TTC549 (cell line): ENCODE results near the gene CCDC15.

ENCODE experiments used
- FAIRE-seq: peaks from 2 replicates; lab custom pipeline; 2012; peaks lifted over from hg19 to GRCh38; lab: Jason Lieb, UNC

The CCDC15 gene

DNA sequence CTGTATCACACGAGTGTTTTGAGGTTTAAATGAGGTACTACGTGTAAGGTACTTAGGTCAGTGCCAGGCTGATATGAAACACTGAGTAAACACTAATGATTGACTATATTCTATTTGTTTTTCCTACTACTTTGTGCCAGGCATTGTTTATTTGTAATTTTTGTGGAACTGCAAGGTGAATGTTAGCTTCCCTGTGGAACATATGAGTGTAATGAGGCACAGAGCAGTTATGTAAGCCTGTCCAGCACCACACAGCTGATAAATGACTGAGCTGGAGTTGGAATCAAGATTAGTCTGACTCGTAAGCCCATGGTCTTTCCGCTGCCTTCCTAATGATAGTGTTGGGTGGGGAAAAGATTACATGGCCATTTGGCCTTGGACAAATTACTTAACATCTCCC, 115.0 kb downstream of the CCDC15 start:
- FAIRE-seq, result no peak

DNA sequence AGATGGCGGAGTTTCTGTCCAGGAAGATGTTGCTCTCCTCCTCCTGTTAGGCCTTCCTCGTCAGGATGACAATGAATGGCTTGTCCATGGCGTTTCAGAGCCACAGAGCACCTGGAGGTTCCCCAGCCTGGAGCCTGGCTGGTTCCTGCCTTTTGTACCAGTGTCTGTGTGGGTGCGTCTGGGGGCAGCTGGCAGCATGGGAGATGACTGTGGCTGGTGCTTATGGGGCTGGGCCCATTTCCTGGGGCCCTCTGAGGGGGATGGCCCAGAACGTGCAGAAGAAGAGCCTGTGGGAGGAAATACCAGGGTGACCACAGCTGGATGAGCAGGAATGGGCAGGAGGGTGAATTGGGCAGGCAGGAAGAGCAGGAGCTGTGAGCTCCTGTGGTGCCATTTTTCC, 115.8 kb downstream of the CCDC15 start:
- no peak for FAIRE-seq

DNA sequence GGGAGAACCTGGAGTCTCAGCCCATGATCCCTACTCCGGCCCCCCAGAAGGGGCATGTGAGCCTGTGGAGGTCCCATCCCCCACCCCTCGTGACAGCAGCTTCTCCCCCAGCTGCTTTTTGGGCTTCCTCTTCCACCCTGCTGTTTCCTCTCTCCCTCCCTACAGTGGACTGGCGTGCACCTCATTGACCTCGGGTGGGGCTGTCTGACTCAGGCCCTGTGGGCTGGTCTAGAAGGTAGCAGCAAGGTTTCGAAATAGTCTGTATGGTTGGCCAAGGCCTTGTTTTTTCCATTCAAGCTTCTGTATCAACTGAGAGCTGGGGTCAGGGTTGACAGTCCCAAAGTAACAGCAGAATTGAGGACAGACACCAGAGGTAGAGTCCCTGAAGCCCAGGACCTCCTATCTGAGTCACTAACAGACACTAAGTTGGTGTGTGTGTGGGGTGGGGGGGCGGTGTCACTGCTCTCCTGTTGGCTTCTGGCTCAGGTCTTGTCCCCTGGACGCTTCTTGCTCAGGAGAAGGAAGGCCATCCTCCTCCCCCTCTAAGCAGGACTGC, 116.8 kb downstream of the CCDC15 start:
- FAIRE-seq, result no peak

DNA sequence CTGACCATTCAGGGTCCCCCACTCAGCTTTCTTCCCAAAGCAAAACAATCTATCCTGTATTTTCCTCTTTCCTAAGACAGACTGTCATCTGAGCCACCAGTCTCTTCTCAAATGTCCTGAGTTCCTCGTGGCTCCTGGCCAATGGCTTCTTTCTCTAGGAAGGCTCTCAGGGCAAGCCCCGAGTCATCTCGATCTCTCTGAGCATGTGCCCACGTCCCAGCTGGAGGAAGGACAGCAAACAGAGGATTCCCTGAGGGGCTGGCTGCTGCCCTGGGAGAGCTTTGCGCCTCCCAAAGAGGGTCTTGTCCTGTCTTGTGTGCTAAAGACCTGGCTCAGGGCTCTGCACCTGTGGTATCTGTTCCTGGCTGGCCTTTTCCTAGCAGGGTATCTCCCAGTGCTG, 117.4 kb downstream of the CCDC15 start:
- FAIRE-seq, result no peak

DNA sequence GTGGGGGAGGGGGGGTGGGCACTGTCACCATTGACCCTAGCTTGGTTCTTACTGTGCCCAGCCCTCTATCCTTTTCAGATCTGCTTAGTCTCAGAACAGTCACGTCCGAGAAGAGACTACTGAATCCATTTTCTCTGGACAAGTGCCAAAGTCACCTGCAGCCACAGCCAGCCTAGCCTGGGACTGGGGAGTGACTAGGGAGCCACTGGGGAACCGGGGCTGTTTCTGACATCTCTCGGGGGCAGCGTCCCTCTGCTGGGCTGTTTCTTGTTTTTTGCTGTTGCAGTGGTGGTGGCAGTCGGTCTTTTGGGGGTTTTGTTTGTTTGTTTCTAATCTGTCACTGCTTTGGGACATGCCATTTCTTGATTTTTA, 117.8 kb downstream of the CCDC15 start:
- no peak for FAIRE-seq

DNA sequence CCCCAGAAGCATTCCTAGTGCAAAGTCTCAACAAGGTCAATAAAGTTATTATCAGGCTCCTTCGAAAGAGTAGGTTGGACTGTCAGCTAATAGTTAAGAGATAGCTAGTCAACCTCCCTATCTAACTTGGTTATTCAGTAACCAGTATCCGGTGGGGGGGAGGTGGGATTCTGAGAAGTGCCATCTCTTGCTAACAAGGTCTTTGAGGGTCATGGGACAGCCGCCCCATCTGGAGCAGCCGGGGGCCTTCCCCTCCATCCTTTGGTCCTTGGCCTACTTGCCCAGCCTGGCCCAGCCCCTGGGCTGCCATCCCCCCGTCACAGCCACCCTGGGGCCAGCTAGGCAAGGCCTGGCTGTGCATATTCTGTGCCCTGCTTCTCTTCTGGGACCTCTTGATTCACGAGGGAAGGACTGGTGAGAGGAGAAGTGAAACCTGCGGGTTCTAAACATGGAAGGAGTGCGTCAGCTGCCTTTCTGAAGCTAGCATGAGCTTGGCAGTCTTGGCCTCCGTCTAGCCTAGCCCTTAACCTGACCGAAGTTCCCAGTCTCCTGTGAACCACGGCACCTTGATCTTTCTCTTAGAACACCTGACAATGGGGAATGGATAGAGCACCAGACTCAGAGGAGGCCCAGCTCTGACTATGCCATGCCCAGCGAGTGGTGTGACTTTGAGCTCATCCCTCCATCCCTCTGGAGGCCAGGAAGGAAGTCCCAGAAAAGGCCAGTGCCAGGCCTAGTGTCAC, 118.4 kb downstream of the CCDC15 start:
- no peak for FAIRE-seq

DNA sequence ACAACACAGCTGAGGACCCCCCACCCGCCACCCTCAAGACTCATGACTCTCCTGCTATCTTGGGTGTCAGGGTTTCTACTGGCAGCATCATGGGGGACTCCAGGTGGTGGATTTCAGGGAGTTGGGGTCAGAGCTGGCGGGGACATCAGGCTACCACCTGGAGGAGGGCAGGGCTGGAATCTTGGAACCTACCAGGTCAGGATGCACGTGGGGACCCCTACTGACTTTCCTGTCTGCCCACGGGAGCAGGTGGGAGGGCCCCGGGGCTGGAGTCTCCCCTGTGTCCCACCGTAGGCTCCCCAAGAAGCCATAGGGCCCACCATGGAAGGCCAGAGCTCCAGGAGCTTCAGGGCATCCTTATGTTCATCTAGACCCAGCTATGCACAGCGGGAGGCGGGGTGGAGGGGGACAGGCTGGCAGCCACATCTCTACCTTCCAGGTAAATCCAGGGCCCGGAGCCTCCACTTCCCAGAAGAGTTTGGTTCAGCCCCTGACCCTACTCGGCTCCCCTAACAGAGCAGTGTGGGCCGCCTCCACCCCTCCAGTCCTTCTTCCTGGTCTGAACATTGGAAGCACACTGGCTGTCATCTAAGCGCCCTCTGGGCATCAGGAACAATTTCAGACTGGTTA, 119.1 kb downstream of the CCDC15 start:
- FAIRE-seq, result no peak

DNA sequence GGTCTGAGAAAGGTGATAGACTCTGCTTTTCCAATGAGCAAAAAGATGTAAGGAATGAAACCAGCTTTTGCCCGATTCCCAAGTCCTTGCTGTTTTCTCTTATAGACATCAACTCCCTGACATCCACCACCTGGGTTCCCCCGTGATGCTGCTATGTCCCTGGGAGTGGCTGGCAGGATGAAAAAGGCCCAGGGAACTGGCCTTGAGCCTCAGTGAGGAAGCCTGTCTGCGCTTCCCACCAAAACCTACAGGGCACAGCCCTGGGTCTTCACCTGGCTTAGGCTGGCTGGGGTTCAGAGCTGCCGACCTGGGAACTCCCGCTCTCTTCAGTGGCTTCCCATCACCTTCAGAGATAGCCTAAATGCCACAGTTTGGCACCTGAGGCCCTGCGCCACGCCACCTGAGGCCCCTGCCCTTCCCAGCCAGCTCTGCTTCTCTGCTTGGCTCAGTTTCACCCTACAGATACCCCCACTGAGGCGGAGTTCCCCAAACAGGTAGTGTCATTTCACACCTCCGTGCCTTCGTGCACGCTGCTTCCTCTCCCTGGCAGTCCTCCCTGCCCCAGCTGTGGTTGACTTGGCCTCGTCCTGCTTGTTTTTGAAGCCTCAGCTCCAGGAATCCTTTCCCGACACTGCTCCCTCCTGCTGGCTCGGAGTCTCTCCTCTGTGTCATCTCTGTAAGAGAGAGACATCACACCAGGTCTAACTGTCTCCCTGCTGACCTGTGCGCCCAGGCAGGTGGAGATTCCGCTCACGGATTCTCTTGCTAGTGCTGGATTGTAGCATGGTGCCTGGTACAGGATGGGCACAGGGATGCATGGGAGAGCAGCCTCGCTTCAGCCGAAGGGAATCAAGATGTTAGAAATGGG, 119.8 kb downstream of the CCDC15 start:
- no peak for FAIRE-seq

DNA sequence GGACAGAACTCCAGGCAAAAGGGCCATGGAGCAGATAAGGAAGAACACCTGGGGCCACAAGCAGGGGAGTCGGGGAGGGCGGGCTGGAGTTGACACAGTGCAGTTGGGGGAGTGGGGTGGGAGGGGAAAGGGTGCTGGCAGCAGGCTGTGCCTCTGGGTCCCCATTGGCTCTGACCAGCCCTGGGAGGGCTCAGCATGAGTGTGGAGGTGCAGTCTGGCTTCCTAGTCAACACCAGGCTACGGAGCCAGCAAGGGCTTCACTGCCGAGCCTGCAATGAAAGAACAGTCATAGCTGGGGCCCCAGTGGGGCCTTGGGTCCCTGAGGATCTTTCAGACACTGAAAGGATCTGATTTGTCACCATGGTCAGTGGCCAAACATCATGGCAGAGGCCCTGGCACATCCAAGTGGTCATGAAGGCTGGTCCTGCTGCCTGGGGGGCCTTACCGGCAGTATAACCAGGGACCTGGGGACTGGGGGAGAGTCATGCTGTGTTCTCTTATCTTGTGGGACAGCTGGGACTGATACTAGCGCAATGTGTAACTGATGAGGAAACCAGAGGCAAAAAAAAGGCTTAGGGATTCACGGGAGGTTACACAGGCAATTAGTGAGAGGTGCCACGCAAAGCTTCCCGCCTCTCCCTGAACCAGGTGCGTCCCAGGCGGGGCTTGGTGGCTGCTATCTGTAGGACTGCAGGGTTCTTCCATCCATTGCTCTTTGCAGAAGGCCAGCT, 120.7 kb downstream of the CCDC15 start:
- no peak for FAIRE-seq

DNA sequence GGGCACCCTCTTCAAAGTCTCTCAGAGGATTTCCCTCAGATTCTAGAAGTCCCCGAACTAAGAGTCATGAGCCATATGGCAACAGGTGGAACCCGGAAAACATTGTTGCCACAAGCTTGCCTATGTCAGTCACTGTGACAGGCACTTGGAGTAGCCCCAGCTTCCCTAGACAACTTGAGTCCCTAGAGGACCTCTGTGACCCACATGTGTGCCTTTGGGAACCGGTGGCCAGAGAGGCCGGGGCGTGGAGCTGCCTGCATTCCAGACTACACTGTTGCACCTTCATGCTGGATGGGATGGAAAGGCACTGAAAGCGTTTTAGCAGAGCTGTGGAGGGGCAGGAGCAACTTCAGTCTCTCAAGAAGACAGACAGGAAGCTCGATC, 121.2 kb downstream of the CCDC15 start:
- no peak for FAIRE-seq

DNA sequence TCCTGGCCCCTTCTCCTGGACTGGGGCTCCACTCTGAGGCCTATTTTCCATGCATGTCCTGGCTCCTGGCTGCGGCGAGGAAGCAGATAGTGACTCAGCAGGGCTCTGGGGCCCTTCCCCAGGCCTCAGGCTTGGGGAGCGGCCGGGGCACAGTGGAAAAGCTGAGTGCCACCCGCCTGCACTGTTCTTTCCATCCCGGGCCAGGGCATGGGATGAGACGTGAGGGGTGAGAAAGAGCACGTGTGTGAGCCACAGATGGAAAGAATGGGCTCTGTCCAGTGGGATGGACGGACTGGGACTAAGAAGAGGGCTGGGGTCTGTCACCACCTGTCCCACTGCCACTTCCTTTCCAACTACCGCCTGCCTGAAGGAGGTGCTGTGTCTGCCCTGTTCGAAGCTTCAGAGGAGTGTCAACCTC, 121.9 kb downstream of the CCDC15 start:
- FAIRE-seq, result no peak

DNA sequence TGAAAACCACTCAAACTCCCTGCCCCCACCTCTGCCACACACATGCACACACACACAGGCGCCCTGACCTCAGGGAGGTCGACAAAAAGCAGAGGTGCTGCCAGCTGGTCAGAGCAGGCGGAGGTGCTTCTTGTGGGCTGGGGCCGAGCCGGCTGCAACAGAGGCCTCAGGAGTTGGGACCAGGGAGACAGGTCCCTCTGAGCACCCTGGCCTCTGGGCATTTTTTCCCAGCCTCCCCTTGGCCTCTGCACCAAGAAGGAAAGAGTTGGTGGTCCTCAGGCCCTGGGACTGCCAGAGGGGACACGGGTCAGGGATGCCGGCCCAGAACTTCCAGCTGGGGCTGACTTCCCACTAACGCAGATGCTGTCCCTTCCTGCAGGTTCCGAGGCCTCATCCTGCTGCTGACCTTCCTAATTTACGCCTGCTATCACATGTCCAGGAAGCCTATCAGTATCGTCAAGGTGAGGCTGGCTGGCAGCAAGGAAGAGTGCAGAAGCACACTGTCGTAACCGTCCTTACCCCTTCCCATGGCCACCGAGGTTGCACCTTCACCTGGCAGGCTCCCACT, 122.5 kb downstream of the CCDC15 start:
- FAIRE-seq, result no peak

DNA sequence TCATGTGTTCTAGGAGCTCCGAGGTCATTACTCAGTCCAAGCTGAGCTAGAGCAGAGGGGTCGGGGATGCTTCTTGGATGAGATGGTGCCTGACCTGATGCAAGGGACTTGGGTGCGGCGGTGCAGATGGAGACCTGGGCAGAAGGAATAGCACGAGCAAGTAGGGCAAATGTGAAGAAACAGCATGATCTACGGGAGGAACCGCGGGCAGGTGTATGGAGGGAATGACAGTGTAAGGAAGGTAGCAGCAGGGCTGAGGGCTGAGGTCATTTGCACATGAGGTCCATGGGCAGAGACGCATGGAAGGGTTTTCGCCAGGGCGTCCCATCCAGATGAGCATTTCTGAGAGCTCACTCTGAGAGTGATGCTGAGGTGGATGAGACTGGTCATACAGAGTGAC, 124.0 kb downstream of the CCDC15 start:
- no peak for FAIRE-seq

DNA sequence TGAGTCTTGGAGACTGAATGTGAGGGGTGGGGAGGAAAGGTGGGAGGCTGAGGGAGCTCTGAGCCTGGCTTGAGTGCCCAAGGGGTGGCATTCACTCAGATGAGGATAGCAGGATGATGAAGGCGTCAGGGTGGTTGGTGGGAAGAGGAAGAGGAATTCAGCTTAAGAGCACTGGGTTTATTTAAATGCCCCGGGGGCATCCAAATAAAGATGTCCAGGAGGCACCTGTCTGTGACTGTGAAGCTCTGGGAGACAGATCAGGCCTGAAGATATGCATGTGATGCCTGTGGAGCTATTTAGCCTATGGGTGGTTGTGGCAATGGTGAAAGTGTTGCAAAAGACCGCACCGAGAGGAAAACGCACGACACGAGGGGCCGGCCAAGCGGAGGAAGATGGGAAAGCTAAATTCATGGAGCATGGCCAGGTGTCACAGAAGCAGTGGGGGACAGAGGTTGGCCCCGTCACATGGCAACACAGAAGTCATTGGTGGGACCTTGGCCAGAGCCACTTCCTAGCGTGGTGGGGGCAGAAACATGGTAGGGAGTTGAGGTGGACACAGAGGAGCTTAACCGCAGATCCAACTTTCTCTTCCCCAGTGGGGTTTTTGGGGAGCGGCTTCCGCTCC, 124.6 kb downstream of the CCDC15 start:
- FAIRE-seq, result no peak

DNA sequence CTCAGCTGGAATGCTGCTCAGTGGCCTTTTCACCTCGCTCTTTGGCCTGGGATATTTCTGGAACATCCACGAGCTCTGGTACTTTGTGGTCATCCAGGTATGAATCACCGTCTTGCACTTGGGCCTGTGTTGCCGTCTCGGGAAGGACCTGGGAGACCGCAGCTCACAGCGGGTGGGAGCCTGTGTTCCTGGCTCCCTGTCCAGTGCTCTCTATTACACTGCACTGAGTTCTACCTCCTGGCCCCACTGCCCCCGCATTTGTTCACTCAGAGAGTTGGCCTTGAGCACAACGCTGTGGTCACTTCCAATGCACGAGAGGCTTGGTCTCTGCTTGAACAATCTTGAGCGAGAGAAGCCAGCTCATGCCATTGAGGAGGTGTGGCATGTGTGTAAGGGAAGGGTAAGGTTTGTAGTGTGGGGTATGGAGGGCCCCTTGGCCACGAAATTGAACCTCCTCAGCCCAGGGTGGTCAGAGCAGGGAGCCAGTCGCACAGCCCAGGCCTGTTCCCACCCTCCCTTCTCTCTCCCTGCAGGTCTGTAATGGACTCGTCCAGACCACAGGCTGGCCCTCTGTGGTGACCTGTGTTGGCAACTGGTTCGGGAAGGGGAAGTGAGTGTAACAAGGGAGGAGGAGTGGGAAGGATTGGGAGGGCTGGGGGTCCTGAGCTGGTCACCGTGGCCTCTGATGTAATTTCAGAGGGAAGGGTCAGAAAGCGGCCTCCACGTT, 125.3 kb downstream of the CCDC15 start:
- FAIRE-seq, result no peak

DNA sequence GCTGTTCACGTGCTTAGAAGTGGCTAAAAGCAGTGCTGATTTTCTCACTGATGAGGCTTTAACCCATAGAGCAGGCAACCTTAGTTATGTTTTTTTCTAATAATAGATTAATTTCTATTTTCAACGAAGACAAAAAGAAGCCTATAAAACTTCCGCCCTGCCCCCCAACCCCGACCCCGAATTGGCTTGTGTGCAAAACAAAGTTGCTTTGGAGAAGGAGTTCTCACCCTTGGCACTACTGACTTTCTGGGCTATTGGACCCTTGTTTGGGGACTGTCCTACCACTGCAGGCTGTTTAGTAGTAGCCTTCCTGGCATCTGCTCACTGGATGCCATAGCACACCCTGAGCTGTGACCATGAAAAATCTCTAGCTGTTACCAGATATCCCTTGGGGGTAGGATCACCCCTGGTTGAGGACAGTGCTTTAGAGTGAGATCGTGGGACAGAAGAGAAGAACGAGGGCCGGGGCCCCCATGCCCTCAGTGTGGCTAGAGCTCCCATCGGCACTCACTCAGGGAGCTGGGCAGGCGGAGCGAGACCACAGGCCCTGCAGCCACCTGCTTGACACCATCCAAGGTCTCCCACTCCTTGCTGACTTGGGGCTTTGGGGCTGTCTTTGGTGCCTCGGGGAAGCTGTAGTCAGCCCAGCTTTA, 126.0 kb downstream of the CCDC15 start:
- FAIRE-seq, result no peak

DNA sequence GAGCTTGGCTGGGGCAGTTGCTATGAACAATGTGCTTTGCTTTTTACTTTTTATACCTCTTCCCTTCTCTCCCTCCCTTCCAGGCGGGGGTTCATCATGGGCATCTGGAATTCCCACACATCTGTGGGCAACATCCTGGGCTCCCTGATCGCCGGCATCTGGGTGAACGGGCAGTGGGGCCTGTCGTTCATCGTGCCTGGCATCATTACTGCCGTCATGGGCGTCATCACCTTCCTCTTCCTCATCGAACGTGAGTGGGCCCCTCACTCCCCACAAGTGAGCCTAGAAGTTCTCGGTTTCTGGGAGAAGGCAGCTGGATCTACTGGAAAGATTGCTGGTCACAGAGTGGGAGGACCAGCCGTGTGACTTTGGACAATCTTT, 126.5 kb downstream of the CCDC15 start:
- FAIRE-seq, result no peak

DNA sequence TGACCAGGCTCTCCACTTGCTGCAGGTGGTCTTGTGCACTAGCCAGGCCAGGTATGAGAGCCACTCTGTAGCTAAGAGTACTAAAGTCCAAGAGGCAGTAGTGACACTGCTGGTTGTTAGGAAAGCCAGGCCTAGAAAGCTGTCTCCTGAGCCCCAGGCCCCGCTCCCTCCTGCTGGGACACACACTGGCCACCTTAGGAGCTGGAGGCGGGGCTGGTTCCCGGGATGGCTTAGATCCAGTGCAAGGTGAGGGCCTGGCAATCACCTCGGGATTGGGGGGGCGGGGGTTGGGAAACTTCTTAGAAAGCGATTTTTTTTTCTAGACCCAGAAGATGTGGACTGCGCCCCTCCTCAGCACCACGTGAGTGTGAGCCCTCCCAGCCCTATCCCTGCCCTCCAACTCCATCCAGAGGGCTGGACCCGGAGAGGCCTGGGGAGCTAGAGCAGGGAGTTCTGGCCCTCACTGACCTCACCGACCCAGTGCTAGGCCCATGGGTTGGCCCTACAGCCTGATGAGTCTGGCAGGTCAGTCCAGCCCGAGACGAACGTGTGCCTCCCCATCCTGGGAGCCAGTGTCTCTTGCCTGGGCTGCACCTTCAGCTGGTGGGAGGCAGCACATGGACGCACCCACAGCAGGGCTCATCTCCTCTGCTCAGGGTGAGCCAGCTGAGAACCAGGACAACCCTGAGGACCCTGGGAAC, 127.2 kb downstream of the CCDC15 start:
- no peak for FAIRE-seq

DNA sequence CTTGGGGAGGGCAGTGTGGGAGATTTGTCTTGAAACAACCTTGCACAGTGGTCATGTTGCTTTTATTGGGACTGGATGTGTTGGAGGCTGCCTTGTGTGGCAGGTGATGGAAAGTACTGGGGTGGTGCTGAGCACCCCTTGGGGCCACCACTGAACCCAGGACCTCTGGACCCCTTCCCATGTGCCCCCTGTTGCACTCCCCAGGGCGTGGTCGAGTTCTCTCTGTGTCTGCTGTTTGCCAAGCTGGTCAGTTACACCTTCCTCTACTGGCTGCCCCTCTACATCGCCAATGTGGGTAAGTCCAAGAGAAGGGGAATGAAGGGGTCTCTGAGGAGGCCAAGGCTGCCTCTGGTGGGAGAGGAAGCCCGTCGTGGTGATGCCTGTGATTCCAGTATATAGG, 128.0 kb downstream of the CCDC15 start:
- no peak for FAIRE-seq
